SK-N-MC (cell line): Measurements from ENCODE around the gene POLA1.

ENCODE experiments used
- DNase-seq: peaks from one replicate; pipeline ENCODE4 v3.0.0-alpha.2; 2011; ENCODE audit warnings: low read depth, low spot score
- H3K27ac ChIP-seq: fragments of 200-600 bp; sonication (generic); 2 replicates; pipeline ENCODE4 v1.5.1; 2016; ENCODE audit warnings: mixed run types
- H3K36me3 ChIP-seq: fragments of 200-600 bp; sonication (generic); 2 replicates; pipeline ENCODE4 v1.6.1; 2017; ENCODE audit warnings: antibody characterized with exemption, low read length, mixed read lengths; ENCODE audit not compliant: insufficient read depth
- H3K4me3 ChIP-seq: fragments of 200-600 bp; sonication (generic); 2 replicates; pipeline ENCODE4 v1.5.1; 2016
- H3K9ac ChIP-seq: fragments of 200-600 bp; sonication (generic); 2 replicates; pipeline ENCODE4 v1.8.0; 2017; ENCODE audit warnings: mixed run types, mixed read lengths; ENCODE audit not compliant: insufficient read length
- H3K9me3 ChIP-seq: fragments of 200-600 bp; sonication (generic); 2 replicates; pipeline ENCODE4 v1.6.1; 2017; ENCODE audit warnings: low read depth, mild to moderate bottlenecking, antibody characterized with exemption, low read length, moderate library complexity, mixed read lengths
- EZH2 ChIP-seq: fragments of 200-600 bp; sonication (generic); IDR thresholded peaks from one replicate; pipeline ENCODE4 v1.6.1; 2017; ENCODE audit warnings: antibody characterized with exemption
- FOXP2 ChIP-seq: optimal IDR thresholded peaks from 2 replicates; pipeline ENCODE3; 2011; ENCODE audit warnings: mild to moderate bottlenecking, moderate library complexity; ENCODE audit not compliant: insufficient read depth; ENCODE audit errors: extremely low read length, control extremely low read depth
- POLR2AphosphoS5 ChIP-seq: IDR thresholded peaks from 2 replicates; pipeline ENCODE4 v1.6.1; 2012; ENCODE audit warnings: mild to moderate bottlenecking, low read depth, low read length, borderline replicate concordance

Gene POLA1

GRCh38 chrX:25005382-25006185, 311.9 kb downstream of the POLA1 start:
- H3K9ac ChIP-seq: no peak overlapping the region
- H3K27ac ChIP-seq: no peak overlapping the region
- TF ChIP-seq FOXP2 (no peak), POLR2AphosphoS5 (no peak), EZH2 (no peak)
- no peak overlapping the region for H3K4me3 ChIP-seq
- no peaks in the 10 kb centered on the region for H3K9me3 ChIP-seq
- no peaks in the 10 kb centered on the region for H3K36me3 ChIP-seq
- no peak for DNase-seq

GRCh38 chrX:25006586-25007058, 312.9 kb downstream of the POLA1 start:
- Histone ChIP-seq H3K27ac (no peak overlapping the region), H3K9ac (no peak overlapping the region), H3K36me3 (no peaks in the 10 kb centered on the region), H3K4me3 (no peak overlapping the region), H3K9me3 (no peaks in the 10 kb centered on the region)
- TF ChIP-seq EZH2: no peak
- TF ChIP-seq FOXP2: no peak
- TF ChIP-seq POLR2AphosphoS5: no peak
- no peak for DNase-seq

GRCh38 chrX:25007059-25008053, 313.6 kb downstream of the POLA1 start:
- H3K4me3 ChIP-seq: no peak overlapping the region
- no peaks in the 10 kb centered on the region for H3K9me3 ChIP-seq
- TF ChIP-seq POLR2AphosphoS5 (no peak), EZH2 (no peak), FOXP2 (no peak)
- no peak overlapping the region for H3K27ac ChIP-seq
- no peaks in the 10 kb centered on the region for H3K36me3 ChIP-seq
- H3K9ac ChIP-seq: no peak overlapping the region
- no peak for DNase-seq

GRCh38 chrX:25009407-25009806, 315.7 kb downstream of the POLA1 start:
- H3K4me3 ChIP-seq: no peak overlapping the region
- 0 out of 2 replicates have a peak overlapping the region, but pooled peaks have one; percentile 32 for H3K27ac ChIP-seq
- no peaks in the 10 kb centered on the region for H3K9me3 ChIP-seq
- no peak for DNase-seq
- TF ChIP-seq FOXP2 (no peak), EZH2 (no peak), POLR2AphosphoS5 (no peak)
- no peaks in the 10 kb centered on the region for H3K36me3 ChIP-seq
- H3K9ac ChIP-seq: no peak overlapping the region

GRCh38 chrX:25010784-25011588, 317.3 kb downstream of the POLA1 start:
- Histone ChIP-seq H3K9ac (no peak overlapping the region), H3K9me3 (no peaks in the 10 kb centered on the region), H3K36me3 (no peaks in the 10 kb centered on the region), H3K4me3 (no peak overlapping the region), H3K27ac (no peak overlapping the region)
- DNase-seq: no peak
- TF ChIP-seq FOXP2 (no peak), EZH2 (no peak), POLR2AphosphoS5 (no peak)

GRCh38 chrX:25011589-25012432, 318.1 kb downstream of the POLA1 start:
- no peak overlapping the region for H3K9ac ChIP-seq
- H3K36me3 ChIP-seq: no peaks in the 10 kb centered on the region
- no peak overlapping the region for H3K27ac ChIP-seq
- TF ChIP-seq FOXP2: no peak
- TF ChIP-seq EZH2: no peak
- no peak for TF ChIP-seq POLR2AphosphoS5
- peak overlapping the region; percentile 72; the same call in 1 of the 2 replicates for H3K4me3 ChIP-seq
- H3K9me3 ChIP-seq: no peaks in the 10 kb centered on the region
- no peak for DNase-seq

- Histone ChIP-seq H3K9me3 (no peaks in the 10 kb centered on the region), H3K4me3 (peak overlapping the region; percentile 72), H3K36me3 (no peaks in the 10 kb centered on the region), H3K27ac (no peak overlapping the region), H3K9ac (no peak overlapping the region)
- TF ChIP-seq FOXP2 (no peak), EZH2 (no peak), POLR2AphosphoS5 (no peak)
- no peak for DNase-seq
Observed at GRCh38 chrX:25012433-25012735, 318.7 kb downstream of the POLA1 start.
